Effector CD8-positive, alpha-beta T cell (primary cell): Measurements from ENCODE around the gene SYNGR3.
"Not testable (repeated sequence)": the region's sequence is repeated elsewhere in the genome, so short reads cannot be mapped to it uniquely, and the experiment has no call there.

Source experiments
- DNase-seq: peaks from one replicate; lab custom pipeline; 2025; lab: John Stamatoyannopoulos, UW

The SYNGR3 gene

DNA sequence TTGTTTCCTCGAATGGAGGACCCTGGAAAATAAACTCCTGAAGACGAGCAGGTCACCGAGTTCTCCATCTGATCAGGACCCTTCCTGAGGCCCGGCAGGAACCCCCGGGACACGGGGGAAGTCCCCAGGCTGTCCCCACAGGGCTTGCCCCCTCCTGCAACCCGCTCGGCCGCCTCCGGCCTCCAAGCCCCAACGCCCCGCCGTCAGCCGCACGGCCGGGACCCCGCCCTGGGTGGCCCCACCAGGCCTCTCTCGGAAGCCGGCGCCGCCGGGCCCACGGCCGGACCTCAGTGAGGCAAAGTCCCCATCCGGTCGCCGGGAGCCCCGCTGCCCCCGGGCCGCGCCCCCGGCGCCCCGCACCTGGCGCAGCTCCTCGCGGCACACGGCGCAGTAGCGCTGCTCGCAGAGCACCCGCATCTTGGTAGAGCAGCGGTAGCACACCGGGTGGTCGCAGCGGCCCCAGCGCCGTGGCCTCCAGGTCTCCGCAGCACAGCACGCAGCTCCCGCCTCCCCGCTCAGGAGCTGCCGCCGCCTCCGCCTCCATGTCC is 19.5 kb downstream of the SYNGR3 start:
- DNase-seq: no peak

DNA sequence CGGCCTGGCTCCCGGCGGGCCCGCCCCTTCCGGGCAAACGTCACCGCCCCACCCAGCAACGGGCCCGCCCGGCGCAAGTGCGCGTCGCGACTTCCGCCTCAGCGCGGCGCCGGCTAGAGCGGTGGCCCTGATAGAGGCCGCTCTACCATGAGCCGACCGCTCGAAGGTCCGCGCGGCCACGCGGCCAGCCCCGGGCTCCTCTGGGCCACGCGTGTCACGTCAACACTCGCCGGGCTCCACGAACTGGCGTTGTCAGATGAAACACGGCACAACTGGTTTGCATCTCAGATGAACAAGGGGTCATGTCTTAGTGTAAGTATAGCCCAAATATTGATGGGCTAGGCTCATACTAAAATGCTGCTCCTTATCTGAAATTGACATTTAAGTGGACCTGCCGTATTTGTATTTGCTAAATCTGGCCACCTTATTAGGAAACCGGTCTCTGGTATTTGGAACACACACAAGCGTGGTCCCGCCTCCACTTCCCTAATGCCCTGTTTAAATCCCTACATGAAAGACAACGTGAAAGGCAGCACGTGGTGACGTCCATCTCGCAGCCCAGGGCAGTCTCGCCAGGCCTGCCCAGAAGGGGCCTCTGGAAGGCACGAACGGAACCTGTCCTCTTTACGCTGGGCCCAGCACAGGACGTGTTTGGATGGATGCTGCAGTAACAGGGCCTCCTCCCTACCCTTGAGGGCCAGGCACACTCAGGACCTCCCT is 20.2 kb downstream of the SYNGR3 start, which contains the start of gene ZNF598:
Gene ZNF598, minus strand, starts transcription at position 31 of the 720 bp plus-strand sequence.
- peak; percentile 57 for DNase-seq

DNA sequence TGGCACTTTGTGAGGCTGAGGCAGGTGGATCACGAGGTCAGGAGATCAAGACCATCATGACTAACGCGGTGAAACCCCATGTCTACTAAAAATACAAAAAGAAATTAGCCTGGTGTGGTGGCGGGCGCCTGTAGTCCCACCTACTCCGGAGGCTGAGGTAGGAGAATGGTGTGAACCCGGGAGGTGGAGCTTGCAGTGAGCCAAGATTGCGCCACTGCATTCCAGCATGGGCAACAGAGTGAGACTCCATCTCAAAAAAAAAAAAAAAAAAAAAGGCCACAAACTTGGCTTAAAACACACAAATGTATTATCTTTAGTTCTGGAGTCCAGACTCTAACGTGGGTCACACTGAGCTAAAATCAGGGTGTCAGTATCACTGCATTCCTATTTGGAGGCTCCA is 22.0 kb downstream of the SYNGR3 start:
- not testable (repeated sequence) for DNase-seq

DNA sequence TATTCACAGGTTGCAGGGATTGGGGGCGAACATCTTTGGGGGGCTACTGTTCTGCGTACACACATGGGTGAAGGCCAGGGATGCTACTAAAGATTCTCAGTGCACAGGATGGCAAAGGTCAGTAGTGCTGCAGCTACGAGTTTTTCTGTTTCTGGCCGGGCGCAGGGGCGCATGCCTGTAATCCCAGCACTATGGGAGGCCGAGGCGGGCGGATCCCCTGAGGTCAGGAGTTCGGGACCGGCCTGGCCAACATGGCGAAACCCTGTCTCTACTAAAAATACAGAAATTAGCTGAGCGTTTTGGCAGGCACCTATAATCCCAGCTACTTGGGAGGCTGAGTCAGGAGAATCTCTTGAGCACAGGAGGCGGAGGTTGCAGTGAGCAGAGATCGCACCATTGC is 23.8 kb downstream of the SYNGR3 start:
- no peak for DNase-seq

DNA sequence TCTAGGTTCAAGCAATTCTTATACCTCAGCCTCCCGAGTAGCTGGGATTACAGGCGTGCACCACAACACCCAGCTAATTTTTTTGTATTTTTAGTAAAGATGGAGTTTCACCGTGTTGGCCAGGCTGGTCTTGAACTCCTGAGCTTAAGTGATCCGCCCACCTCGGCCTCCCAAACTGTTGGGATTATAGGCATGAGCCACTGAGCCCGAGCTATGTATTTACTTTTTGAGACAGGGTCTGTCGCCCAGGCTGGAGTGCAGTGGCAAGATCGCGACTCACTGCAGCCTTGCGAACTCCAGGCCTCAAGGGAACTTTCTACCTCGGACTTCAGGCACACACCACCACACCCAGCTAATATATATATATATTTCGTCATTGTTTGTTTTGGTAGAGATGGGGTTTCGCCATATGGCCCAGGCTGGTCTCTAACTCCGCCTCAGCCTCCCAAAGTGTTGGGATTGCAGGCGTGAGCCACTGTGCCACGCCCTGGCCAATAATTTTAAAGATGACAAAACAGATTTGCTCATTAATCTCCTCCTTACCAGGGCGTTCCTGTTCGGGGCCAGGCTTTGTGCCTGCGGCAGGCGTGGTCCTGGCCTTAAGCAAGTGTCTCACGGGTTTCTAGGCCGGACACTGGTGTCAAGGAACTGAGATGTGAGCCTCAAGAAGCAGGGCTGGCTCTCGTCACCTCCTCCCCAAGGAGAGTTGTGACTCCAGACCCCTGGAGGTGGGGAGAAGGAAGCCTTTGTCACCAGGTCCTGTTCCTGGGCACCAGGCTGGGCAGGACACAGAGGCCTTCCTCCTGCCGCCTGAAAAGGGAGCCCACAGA is 25.6 kb downstream of the SYNGR3 start:
- no peak for DNase-seq

DNA sequence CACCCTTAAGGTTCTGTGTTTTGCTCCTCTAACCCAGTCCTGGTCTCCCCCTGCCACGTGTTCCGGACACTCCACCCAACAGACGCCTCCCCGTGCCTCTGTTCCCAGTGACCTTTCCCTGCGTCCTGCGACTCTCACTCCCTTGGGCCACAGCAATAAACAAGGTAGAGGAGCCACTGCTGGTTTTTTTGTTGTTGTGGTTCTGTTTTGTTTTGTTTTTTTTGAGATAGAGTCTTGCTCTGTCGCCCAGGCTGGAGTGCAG is 26.1 kb downstream of the SYNGR3 start:
- DNase-seq: no peak

DNA sequence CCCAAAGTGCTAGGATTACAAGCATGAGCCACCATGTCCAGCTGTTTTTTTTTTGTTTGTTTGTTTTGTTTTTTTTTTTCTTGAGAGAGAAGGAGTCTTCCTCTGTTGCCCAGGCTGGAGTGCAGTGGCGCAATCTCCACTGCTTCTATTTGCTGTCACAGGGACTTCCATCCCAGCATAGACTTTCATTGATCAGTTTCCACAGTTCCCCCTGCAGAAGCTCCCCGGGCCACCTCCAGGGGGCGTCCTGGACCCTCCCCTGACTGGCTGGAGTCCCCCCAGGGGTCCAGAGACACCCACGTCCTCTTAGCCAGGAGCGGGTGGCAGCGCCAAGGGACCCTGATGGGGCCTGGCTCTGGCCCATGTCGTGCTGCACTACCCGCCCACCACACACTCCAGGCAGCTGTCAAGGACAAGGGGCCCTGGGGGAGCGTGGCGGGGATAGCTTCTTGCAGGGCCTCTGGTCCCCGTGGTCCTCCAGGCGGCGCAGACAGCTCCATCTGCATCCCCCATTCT is 26.7 kb downstream of the SYNGR3 start:
- DNase-seq: no peak

DNA sequence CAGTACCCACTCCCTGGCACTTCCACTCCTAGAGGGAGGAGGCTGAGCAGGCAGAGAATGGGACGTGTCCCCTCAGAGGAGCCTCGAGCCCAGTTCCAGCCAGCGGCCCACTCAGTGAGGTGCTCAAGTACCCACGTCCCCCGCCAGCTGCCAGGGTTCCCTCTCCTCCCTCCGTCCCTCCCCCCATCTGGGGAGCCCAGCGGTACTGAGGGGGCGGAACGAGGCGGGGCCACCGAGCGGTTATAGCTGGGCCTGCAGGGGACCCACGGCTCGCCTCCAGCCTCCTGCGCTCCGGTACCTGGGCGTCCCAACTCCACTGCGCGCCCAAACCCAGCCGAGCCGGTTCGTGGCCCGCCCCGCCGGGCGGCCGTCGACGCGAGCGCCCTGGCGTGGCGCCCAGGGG is 29.7 kb downstream of the SYNGR3 start, which contains the start of gene NPW:
Gene NPW, plus strand, starts transcription at position 268 of the 403 bp plus-strand sequence.
- no peak for DNase-seq

DNA sequence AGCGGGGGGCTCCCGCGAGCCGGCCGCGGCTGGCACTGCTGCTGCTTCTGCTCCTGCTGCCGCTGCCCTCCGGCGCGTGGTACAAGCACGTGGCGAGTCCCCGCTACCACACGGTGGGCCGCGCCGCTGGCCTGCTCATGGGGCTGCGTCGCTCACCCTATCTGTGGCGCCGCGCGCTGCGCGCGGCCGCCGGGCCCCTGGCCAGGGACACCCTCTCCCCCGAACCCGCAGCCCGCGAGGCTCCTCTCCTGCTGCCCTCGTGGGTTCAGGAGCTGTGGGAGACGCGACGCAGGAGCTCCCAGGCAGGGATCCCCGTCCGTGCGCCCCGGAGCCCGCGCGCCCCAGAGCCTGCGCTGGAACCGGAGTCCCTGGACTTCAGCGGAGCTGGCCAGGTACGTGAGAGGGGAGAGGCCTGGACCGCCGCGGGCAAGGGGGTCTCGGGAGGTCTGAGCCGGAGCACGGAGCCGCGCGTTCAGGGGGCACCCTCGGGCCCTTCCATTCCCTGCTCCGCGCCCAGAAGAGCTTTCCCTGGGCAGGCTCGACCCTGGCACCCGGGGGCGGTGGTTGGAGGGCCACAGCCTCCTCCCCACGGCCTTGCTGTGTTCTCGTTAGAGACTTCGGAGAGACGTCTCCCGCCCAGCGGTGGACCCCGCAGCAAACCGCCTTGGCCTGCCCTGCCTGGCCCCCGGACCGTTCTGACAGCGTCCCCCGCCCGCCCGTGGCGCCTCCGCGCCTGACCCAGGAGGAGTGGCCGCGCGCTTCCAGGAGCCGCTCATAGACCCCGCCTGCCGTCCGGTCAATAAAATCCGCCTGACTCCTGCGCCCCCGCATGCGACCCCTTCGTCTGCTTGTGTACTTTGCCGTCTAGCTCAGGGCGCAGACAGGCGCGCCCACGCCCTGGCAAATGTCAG is 30.4 kb downstream of the SYNGR3 start:
- no peak for DNase-seq

DNA sequence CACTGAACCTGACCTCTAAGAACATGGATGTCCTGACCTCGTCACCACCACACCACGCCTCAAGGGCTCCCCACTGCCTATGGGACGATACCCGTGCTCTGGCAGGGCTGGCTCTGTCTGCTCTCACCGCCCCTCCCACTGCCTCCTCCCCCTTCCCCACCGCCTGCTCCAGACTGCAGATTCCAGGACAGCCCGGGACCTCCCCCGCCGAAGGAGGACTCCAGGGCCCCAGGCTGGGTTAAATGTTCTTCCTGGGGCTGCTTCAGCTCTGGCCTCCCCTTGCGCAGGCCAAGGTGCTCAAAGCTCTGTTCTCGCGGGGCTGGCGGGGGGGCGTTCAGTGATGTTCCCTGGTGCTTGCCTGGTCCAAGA is 32.9 kb downstream of the SYNGR3 start:
- no peak for DNase-seq

DNA sequence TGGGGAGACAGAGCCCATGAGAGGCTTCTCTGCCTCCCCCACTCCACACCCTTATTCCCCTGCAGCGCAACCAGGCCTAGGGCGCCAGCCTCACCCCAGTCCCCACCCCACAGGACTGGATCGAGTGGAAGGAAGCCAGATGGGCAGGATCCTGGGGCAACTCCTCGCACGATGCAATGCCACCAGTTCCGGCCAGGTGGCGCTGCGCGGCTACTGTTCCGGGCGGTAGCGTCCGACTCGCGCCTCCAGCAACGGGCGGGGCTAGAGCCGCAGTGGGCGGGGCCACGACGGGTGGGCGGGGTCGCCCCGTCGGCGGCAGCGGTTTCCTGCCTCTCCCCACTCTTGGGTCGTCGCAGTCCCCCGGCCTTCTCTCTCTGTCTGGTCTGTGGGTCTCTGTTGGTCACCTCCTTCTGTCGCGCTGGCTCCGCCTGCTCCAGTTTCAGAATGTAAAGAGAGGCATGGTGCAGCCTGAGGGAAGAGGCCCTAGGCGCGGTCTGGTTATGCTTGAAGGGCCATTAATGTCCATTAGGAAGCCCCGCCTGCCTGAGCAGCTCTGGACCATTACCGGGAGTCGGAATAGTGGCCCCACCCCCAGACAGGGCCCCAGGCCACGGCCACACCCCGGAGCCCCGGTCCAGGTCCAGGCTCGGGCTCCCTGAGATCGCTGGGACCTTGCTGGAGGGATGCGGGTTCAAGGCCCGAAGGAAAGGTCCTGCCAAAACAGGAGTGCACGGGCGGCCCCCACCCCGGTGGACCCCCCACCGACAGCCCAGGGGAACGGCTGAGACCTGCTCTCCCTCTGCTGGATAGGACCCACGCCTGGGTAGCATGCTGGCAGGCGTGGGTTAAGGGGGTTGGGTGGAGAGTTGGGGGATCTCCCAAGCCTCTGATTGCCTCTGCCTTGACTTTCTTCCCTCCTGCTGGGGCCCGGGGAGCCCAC is 33.6 kb downstream of the SYNGR3 start:
- peak; percentile 95 for DNase-seq

DNA sequence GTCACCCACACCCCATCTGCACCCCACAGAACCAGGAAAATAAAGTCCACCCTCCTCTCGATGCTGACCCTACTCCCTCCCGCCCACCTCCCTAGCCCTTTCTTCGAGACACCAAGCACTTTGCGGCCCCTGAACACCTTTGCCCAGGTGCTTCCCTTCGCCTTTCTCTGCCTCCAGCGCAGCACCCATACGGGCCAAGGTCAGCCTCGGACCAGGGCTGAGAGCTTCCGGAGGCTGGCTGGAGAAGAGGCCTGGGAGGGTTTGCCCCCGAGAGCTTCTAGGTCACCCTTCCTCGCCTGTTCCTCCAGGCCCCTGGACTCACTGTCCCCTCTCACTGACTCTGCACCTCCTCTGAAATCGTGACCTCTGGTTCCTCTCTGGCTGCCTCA is 34.3 kb downstream of the SYNGR3 start:
- no peak for DNase-seq

DNA sequence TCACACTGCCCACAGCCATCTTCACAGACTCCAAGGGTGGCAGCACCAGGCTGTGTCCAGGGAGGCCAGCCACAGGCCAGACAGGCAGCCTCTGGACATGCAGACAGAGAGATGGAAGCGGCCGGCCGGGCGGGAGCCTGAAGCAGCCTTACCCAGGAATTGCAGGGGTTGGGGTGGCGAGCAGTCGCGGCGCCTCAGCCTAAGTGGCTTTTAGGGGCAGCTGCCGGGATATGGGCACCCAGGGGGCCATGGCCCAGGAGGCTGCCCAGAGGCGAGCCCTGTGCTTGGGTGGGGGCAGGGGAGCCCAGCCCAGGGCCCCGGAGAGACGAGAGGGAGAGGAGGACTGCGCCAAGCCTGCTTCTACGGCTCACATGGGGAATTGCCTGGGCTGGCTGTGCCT is 35.5 kb downstream of the SYNGR3 start:
- DNase-seq: no peak

DNA sequence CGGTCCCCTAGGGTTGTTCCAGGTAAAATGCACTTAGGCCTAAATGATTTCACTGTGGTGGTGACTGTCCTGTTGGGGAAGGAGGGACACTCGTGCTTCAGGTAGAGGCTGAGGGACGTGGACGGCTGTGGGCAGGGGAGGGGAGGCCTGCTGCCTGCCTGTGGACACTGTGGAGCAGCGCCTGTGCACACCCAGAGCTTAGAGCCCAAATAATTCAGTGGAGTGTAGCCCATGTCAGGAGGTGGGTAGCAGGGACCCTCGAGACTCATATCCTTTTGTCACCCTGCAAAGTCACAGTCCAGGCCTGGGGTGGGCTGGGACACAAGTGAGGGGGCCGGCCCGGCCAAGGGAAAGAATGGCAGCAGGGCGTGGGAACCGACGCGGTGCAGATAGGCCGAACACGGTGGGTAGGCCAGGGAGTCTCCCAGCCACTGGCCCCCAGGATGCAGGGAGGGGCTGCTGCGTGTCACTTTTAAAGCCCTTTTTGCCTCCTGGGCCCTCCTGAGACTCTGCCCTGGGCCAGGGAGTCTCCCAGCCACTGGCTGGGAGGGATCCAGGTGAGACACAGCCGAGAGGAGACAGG is 36.2 kb downstream of the SYNGR3 start:
- DNase-seq: no peak

DNA sequence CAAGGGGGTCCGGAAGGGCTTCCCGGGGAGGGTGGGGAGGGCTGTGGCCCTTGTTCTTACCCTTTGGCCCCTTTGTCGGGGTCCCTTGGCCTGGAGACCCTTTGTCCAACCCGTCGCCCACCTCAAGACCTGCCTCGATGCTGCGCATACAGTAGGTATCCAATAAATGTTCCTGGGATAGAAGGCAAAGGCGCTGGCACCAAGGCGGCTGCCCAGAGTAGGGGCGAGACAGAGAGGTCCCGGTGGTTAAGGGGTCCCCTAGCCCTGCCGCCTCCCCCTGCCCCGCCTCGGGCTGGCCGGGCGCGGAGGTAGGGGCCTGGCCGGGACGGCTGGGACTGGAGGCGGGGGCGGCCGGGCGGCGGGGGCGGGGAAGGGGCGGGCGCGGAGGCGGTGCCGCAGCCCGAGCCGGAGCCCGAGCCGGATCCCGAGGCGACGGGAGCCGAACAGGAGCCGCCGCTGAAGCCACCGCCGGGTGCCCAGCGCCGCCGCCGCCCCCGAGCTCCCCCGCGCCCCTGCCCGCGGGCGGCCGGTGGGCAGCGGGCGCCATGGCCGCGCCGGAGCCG is 36.8 kb downstream of the SYNGR3 start, which contains the start of gene NHERF2:
Gene NHERF2, plus strand, starts transcription at position 442 of the 563 bp plus-strand sequence. Its CDS starts 104 bp downstream, at position 546.
- DNase-seq: no peak

DNA sequence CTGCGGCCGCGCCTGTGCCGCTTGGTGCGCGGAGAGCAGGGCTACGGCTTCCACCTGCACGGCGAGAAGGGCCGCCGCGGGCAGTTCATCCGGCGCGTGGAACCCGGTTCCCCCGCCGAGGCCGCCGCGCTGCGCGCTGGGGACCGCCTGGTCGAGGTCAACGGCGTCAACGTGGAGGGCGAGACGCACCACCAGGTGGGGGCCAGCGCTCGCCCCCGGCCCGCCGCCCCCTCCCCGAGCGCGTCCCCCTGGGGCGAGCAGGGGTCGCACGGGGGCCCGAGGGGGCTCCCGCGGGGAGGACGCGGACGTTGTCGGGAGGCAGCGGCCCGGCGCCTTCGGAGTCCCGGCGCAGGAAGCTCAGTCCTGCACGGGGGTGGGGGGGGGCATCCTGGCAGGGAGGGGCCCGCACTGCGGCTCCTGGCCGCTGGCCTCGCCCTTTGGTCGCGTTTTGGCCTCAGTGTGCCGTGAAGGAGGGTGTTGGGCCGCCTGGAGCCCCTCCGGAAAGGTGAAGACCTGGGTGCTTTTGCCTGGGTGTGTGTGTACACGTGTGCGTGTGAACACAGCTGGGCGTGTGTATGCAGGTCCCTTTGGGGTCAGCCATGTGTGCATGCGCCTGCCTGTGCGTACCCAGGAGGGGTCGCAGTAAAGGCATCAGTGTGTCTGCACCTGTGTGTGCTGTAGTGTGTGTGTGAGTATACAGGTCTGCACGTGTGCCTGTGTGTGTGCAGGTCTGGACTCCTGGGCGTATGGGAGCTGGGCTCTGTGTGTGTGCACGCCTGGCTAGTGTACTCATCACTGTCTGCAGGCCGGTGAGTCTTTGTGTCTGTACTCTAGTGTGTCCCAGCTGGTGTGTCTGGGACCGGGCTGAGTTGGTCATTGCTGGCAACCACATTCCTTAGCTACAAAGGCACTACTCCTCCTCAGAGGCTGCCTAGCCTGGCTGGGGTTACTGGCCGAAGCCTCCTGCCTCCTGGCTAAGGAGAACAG is 37.5 kb downstream of the SYNGR3 start:
- DNase-seq: no peak

DNA sequence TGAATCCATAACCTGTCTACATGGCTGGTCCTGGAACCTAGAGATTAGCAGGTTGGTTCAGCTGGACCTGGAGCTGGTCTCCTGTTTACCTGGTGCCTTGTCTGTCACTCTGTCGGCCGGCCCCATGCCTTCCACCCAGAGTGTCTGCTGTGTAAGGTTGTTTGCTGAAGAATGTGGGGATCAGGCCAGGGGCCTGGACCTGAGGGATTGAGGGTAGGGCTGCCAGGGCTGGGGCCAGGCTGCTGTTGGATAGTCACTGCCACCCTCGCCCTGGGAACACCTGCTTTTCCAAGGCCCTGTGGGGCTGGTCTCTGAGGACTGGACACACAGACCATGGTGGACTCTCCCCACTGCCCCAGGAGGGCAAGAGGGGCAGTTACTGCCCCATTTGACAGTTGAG is 38.4 kb downstream of the SYNGR3 start:
- no peak for DNase-seq

DNA sequence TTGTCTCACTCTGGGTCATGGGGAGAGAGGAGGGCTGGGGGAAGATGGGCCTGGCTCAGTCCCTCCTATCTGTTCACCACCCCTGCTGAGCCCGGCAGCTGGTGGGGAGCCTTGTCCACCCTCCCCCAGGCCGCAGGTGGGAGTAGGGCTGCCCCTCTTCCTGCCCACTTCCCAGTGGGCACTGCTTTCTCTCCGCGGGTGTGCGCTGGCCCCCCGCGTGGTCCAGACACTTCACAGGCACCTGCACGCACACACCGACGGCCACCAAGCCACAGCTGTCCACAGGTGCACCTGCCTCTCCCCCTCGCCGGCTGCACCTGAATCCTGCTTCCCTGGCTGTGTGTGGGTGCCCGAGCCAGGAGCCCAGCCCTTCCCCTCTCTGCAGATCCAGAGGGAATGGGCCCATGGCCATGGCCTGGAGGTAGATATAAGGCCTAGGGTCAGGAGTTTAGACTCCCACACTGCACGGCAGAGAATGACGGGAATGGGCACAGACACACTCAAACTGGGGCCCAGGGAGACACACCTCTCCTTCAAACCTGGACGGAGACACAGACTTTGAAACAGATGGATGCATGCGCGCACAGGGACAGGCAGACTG is 39.0 kb downstream of the SYNGR3 start:
- no peak for DNase-seq
